AG04450 (cell line): ENCODE measurements around the gene GMDS. TPM values are rescaled to one million over a fixed set of nuclear protein-coding genes. Genes with fewer than 3 reads are reported as not detected.

Experiments used
- CTCF ChIA-PET: fragments of 300-600, 350-600 bp; formaldehyde crosslinking; extraction: SDS; loops from one replicate; lab custom pipeline; 2022; ENCODE audit warnings: antibody characterized with exemption, inconsistent platforms; lab: Charles Lee
- POLR2A ChIA-PET: fragments of 350-600 bp; formaldehyde crosslinking; extraction: SDS; loops from one replicate; lab custom pipeline; 2021; ENCODE audit warnings: antibody characterized with exemption, inconsistent platforms; lab: Yijun Ruan, JAX
- DNase-seq: peaks from one replicate; pipeline ENCODE4 v3.0.0-alpha.2; 2011; ENCODE audit warnings: low read depth, low spot score
- H3K27ac ChIP-seq: one replicate; pipeline ENCODE4 v1.5.1; 2012; ENCODE audit warnings: low read depth, low read length, control low read depth
- H3K27me3 ChIP-seq: one replicate; pipeline ENCODE4 v1.6.0; 2012; ENCODE audit warnings: low read length; ENCODE audit not compliant: control insufficient read depth, insufficient read depth
- H3K4me3 ChIP-seq: 2 replicates; pipeline ENCODE4 v1.5.1; 2011; ENCODE audit warnings: mild to moderate bottlenecking, low read depth, low read length, control low read depth
- H3K9me3 ChIP-seq: 2 replicates; pipeline ENCODE4 v1.5.1; 2012; ENCODE audit warnings: low read length; ENCODE audit not compliant: control insufficient read depth, insufficient read depth
- CTCF ChIP-seq: IDR thresholded peaks from 2 replicates; pipeline ENCODE4 v1.5.1; 2011; ENCODE audit warnings: low read depth, low read length, control low read depth, inconsistent platforms
- polyA plus RNA-seq: library from polyadenylated mRNA; depleted of rRNA; stranded (reverse); fragments of >200 nt; gene quantifications from 2 replicates; pipeline ENCODE4 v1.2.3, GENCODE V29; 2011

Gene GMDS
- polyA plus RNA-seq, 1 experiment, result 26.4 TPM

DNA sequence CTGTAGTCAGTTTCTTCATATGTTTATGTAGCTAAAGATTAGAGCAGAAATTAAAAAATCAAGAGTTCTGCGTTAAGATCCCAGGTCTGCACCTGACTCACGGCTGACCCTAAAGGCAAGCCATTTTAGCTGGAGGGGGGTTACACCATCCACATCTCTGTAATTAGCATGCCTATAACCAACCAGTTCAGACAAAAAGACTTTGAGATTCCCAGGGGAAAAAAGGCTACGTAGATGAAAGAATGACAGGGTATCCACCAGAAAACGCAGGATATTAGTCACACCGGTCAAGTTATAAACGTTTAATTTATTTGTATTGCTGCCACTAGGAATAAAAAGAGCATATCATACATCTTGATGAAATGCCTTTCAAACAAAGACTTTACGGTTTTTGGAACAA lies 336.6 kb downstream of the GMDS start:
- Histone ChIP-seq H3K4me3 (no peak overlapping the region), H3K27ac (no peak overlapping the region), H3K27me3 (no peaks in the 10 kb centered on the region), H3K9me3 (no peaks in the 10 kb centered on the region)
- ChIA-PET POLR2A (no interaction called here), CTCF (no interaction called here)
- no peak for TF ChIP-seq CTCF
- DNase-seq, result no peak

DNA sequence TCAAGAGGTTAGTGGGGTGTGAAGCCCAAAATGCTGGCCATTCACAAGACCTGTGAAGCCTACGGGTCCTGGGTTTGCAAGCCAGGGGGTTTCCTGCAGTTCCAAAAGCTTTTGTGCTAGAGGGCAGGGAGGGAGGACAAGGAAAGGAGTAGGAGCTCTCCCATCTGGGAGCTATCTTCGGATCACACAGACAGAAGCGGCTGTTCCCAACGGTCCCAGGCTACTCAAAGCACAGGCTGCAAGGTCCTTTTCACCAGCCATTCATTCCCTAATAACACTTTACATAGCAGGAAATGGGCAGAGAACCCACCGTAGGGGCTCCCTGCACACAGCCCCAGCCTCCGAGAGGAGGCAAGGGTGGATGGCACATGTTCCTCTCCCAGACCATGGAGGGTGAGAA lies 338.8 kb downstream of the GMDS start:
- no peak for DNase-seq
- Histone ChIP-seq H3K27ac (no peak overlapping the region), H3K27me3 (no peaks in the 10 kb centered on the region), H3K4me3 (no peak overlapping the region), H3K9me3 (no peaks in the 10 kb centered on the region)
- CTCF ChIA-PET, result interaction anchor here (1.4 kb wide), 1 partner anchor 13 kb away, joined by 4 read pairs; no protein-coding TSS in a partner anchor
- POLR2A ChIA-PET, result no interaction called here
- TF ChIP-seq CTCF, result no peak

DNA sequence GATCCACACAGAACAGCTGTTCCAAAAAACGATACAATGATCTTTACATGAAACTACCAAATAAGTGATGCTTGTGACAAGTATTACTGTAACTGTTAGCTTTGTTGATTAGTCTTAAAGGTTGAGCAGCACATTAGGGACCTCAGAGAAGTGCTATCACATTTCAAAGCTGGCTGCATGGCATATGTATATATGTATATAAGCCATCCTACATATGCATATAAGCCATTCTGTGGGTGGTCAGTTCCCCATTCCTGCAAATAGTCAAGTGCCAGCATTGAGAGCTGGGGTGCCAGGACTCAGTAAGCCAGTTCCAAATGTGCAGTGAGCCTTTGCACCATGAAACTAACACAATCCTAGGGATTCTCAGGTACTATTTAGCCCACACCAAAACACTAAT lies 339.4 kb downstream of the GMDS start:
- DNase-seq, result no peak
- Histone ChIP-seq H3K4me3 (no peak overlapping the region), H3K9me3 (no peaks in the 10 kb centered on the region), H3K27me3 (no peaks in the 10 kb centered on the region), H3K27ac (no peak overlapping the region)
- POLR2A ChIA-PET, result no interaction called here
- no peak for TF ChIP-seq CTCF
- CTCF ChIA-PET, result no interaction called here

- POLR2A ChIA-PET, result no interaction called here
- no peaks in the 10 kb centered on the region for H3K9me3 ChIP-seq
- no peaks in the 10 kb centered on the region for H3K27me3 ChIP-seq
- no peak for DNase-seq
- CTCF ChIA-PET, result no interaction called here
- H3K27ac ChIP-seq, result no peak overlapping the region
- no peak overlapping the region for H3K4me3 ChIP-seq
- no peak for TF ChIP-seq CTCF
Measured at GRCh38 chr6:1904898-1905297, 340.5 kb downstream of the GMDS start.

- ChIA-PET CTCF (no interaction called here), POLR2A (no interaction called here)
- Histone ChIP-seq H3K27me3 (no peaks in the 10 kb centered on the region), H3K9me3 (no peaks in the 10 kb centered on the region), H3K27ac (no peak overlapping the region), H3K4me3 (no peak overlapping the region)
- DNase-seq, result no peak
- no peak for TF ChIP-seq CTCF
Measured at GRCh38 chr6:1904466-1904799, 341.0 kb downstream of the GMDS start.
